HG03108 (cell line): ENCODE data around the gene OSTM1.

Source experiments
- ATAC-seq: cut with Tn5 transposase; IDR thresholded peaks from one replicate; pipeline ENCODE4 v1.9.1; 2021; ENCODE audit warnings: moderate library complexity; ENCODE audit not compliant: unreplicated experiment

OSTM1 gene, protein sequence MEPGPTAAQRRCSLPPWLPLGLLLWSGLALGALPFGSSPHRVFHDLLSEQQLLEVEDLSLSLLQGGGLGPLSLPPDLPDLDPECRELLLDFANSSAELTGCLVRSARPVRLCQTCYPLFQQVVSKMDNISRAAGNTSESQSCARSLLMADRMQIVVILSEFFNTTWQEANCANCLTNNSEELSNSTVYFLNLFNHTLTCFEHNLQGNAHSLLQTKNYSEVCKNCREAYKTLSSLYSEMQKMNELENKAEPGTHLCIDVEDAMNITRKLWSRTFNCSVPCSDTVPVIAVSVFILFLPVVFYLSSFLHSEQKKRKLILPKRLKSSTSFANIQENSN

GRCh38 chr6:108074359-108075144 lies at the start of gene OSTM1:
Gene OSTM1 (minus strand): TSS chr6:108074741. CDS start chr6:108074651, 90 bp downstream.
- peak; percentile 98 for ATAC-seq

DNA sequence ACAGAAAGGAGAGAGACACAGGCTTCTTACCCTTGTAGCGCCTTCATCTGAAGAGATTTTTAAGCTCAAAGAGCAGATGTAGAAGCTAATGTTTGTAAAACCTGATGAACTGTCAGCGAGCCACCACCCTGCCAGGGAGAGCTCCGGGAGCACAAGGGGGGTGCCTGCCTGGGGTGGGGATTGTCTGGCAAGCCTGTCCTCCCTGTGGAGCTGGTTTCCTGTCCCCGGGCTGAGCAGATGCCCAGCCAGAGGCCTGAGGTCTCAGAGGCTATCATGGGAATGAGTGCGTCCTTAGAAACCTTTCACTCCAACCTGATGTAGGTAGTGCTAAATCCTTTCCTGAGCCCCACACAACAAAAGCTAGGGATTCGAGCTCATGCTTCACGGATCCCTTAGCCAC lies 49.4 kb upstream of the OSTM1 start:
- no peak for ATAC-seq

GRCh38 chr6:108123481-108123929 lies 49.0 kb upstream of the OSTM1 start:
- no peak for ATAC-seq

DNA sequence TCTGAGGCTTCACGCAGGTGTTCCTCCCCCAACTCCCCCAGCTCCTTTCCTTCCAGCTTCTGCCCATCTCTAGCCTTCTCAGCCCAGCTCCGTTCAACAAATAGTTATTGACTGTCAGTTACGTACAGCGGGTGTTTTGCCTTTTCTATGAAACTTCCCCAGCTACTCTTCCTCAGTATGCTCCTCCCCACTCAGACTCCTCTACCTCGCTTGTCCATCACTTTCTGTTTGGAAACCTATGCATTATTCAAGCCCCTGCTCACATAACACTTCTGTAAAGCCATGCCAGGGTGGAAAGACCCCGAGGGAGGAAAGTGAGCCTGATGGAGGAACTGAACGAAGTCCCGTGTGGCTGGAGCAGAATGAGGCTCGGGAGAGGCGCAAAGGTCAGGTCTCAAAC lies 47.1 kb upstream of the OSTM1 start:
- no peak for ATAC-seq

GRCh38 chr6:108120311-108120710 lies 45.8 kb upstream of the OSTM1 start:
- ATAC-seq: no peak

DNA sequence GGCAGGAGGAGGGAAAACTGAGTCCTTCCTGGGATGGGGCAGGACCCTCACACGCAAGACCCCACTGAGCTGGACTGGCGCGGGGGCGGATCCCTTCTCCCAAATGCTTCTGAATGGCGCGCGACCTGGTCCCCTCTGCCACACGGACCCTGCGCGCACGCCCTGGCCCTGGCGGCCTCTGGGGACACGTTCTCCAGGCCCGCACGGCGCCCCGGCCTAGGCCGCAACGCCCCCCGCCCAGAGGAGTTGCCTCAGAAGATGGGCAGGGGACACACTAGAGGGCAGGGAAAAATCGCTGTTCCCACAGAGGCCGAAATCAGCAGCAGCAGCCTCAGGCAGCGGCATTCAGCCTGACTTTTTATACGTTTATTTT lies 45.2 kb upstream of the OSTM1 start:
- ATAC-seq: no peak

DNA sequence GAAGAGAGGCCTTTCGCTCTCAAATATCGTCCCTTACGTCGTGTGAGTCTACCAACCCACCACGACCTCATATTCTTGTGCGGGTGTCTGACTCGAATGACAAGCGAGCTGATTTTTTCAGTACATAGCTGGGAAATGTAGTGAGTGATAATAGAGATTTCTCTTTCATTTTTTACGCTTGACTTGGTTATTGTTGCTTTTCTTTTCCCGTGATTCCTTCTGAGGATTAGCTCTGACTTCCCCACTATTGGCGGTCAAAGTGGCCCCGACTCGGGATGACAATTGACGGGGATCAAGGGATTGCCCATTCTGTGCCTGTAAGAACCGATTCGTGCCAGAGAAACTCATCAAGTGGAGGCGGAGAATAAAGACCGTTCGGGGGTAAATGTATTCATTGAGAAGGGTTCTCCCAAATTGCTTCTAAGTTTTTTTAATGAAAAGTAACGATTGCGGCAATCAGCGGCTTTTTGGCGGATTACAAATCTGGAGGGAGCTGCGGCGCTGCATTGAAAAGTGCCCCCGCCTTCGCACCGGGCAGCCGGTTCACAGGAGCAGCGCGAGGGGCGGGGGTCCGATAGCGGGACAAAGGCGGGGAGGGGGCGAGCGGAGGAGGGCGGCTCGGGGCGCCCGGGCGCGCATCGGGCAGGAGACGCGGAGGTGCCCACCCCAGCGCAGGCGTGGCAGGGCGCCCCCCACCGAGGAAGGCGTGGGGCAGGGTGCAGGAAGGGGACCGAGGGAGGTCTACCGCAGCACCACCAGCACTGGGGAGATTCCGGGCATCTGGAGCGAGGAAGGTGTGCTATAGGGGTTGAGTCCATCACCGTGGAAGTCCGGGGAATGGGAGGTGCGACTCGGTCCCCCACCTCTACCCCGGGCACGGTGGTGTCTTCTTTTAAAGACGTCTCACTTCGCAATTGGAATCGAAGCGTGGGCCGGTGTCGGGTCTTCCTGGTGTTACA lies 44.5 kb upstream of the OSTM1 start:
- no peak for ATAC-seq

DNA sequence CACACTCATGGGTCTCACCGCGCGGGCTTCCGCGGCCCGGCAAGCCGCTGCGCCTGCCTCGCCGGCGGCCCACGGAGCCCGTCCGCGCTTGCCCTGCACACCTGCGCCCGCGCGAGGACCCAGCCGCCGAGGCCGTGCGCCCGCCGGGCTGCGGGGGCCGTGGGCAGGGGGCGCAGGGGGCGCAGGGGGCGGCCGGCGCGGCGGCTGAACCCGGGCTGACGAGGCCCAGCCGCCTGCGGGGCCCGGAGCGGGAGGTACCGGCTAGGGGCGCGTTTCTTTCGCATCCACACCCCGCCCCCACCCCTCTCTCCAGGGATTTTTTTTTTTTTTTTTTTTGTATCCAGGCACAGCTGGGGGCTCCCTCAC lies 43.8 kb upstream of the OSTM1 start:
- ATAC-seq: no peak

GRCh38 chr6:108117427-108118358 lies 43.2 kb upstream of the OSTM1 start:
- no peak for ATAC-seq

DNA sequence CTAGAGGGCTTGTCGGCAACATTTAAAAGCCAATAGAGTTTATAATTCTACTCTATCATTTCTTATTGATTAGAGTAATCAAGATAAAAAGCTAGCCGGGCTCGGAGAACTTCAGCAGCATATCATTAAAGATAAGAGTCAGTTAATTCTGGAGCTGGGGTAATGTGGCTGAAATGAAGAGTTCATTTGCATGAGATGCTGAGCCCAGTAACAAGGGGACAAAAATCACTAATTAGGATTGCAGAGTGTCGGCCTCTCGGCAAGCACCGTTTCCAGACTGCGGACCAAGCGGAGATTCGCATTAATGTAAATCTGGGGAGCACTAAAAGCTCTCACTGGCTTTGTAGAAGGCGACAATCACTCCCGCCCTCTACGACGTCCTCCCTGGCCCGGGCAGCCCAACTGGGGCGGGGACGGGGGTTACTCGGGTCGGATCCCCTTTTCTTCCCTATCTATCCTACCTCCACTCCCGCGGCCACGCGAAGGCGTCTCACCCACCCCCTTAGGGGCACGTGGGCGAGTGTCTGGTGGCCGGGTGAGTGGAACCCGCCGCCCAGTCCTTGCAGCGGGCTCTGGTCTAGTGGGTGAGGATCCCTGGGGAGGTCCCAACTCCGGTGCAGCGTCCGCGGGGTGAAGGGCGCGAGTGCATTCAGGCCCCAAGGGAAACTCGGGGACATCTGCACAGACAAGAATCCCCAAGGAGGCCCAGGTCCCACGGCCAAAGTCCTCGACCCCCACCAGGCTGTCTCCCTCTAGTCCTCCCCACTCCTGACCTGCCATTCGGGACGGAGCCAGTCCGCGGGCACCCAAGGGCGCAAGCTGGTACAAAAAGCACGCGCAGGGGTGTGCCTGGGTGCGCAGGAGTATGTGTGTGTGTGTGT lies 42.2 kb upstream of the OSTM1 start:
- no peak for ATAC-seq

- no peak for ATAC-seq
Measured at GRCh38 chr6:108115598-108116058, 41.1 kb upstream of the OSTM1 start.

DNA sequence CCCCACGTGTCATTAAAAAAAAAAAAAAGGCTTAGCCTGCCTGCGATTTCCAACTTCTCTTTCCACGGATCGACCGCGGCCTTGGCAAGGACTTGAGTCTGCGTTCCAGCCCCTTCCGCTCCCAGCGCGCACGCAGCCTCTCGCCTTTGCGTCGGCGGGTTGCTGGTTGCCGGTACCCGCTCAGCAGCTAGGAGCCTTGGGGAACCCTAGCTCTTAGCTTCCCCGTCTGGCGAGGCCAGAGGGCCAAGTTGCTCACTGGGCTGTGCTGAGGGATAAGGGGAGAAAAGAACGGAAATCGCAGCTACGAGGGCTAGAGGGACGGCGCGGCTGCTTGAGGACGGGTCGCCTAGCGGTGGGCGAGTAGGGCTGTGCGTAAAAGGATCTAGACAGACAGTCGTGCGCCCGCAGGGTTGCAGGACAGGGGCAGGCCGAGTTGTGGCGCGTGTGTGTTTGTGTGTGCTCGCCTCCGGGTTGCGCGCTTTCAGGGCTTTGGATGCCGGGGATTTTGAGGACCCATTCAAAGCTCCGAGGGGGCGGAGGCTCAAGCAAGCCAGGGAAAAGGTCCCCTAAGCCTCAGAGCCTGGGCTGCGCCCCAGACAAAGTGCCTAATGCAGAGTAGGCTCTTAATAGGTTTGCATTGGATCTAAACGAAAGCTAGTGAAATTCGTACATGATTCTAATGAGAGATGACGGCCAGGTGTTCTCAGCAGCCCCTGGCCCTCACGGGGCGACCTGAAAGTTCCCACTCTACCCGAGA lies 40.5 kb upstream of the OSTM1 start:
- no peak for ATAC-seq

GRCh38 chr6:108113557-108114519 lies 39.3 kb upstream of the OSTM1 start:
- no peak for ATAC-seq

- no peak for ATAC-seq
Measured at GRCh38 chr6:108108374-108108773, 33.8 kb upstream of the OSTM1 start.

GRCh38 chr6:108107102-108107501 lies 32.6 kb upstream of the OSTM1 start:
- no peak for ATAC-seq

DNA sequence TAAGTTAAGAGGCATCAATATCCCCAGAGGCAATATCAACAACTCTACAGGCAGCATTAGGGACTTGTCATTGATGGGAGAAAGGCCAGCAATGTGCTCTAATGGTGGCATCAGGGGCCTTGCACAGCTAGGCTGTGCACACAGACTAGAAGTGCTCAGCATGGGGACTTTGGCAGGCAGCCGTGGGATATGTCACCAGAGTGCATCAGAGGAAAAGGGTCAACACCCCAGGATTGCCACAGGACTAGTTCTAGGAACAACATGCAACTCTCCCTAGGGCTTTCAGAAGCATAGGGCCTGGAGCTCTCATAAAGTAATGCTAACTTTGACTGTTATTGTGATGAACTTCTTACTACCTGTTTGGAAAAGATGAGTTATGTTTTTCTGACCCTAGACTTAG lies 32.2 kb upstream of the OSTM1 start:
- ATAC-seq: no peak

GRCh38 chr6:108106261-108106660 lies 31.7 kb upstream of the OSTM1 start:
- no peak for ATAC-seq
